Measurements from ENCODE around the gene ALG3.

Gene ALG3

DNA sequence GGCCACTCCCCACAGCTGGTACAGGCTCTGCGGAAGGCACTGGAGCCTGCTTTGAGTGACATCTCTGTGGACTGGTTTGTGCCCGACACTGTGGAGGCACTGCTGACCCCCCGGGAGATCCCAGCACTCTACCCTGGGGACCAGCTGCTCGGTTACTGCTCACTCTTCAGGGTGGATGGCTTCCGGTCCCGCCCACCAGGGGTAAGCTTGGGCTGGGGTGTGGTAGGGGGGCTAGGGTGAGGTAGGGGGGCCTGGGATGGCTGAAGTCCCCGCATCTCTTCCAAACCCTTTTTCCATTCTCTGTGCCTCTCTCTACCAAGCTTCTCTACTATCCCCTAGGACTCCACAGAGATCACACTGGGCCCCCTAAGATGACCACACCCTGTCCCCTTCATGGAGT, 11.6 kb downstream of the ALG3 start:
- Histone ChIP-seq H3K4me3 (ENCODE audit: low read length) (no peak overlapping the region), H4K20me1 (ENCODE audit: insufficient read depth, low read length) (no peaks in the 10 kb centered on the region), H2AFZ (ENCODE audit: low read length) (no peak overlapping the region), H3K27me3 (replicated peaks; ENCODE audit: insufficient read depth, low read length) (peaks cover 33% of the 10 kb centered on the region), H3K79me2 (ENCODE audit: low read length) (no peaks in the 10 kb centered on the region), H3K36me3 (replicated peaks; ENCODE audit: insufficient read depth, low read length) (no peaks in the 10 kb centered on the region), H3K9ac (ENCODE audit: low read length) (no peak overlapping the region), H3K27ac (ENCODE audit: low read length) (no peak overlapping the region), H3K4me1 (ENCODE audit: low read length) (no peaks in the 10 kb centered on the region), H3F3A (ENCODE audit: insufficient read depth, low read length) (no peaks in the 10 kb centered on the region), H3K4me2 (ENCODE audit: low read depth, low read length) (no peak overlapping the region), H3K9me3 (replicated peaks; ENCODE audit: insufficient read depth, low read length) (no peaks in the 10 kb centered on the region), H3K9me2 (replicated peaks; ENCODE audit: insufficient read depth, low read length) (no peaks in the 10 kb centered on the region)
- no peak for DNase-seq
- TF ChIP-seq EZH2 (optimal IDR thresholded peaks at IDR 0.05; ENCODE audit: low read depth, low read length) (no peak), CTCF (IDR thresholded peaks at IDR 0.05; ENCODE audit: low read length) (no peak), EZH2phosphoT487 (IDR thresholded peaks at IDR 0.05; ENCODE audit: low read length) (no peak)

- H3K36me3 ChIP-seq (replicated peaks; ENCODE audit: insufficient read depth, low read length): no peaks in the 10 kb centered on the region
- no peaks in the 10 kb centered on the region for H3K4me1 ChIP-seq (ENCODE audit: low read length)
- no peak for DNase-seq
- no peak overlapping the region for H3K4me3 ChIP-seq (ENCODE audit: low read length)
- no peaks in the 10 kb centered on the region for H3F3A ChIP-seq (ENCODE audit: insufficient read depth, low read length)
- H2AFZ ChIP-seq (ENCODE audit: low read length): no peak overlapping the region
- peaks cover 39% of the 10 kb centered on the region for H3K27me3 ChIP-seq (replicated peaks; ENCODE audit: insufficient read depth, low read length)
- no peak overlapping the region for H3K27ac ChIP-seq (ENCODE audit: low read length)
- no peak for TF ChIP-seq EZH2 (optimal IDR thresholded peaks at IDR 0.05; ENCODE audit: low read depth, low read length)
- H3K9me3 ChIP-seq (replicated peaks; ENCODE audit: insufficient read depth, low read length): no peaks in the 10 kb centered on the region
- no peak overlapping the region for H3K9ac ChIP-seq (ENCODE audit: low read length)
- H3K4me2 ChIP-seq (ENCODE audit: low read depth, low read length): no peak overlapping the region
- no peaks in the 10 kb centered on the region for H4K20me1 ChIP-seq (ENCODE audit: insufficient read depth, low read length)
- no peaks in the 10 kb centered on the region for H3K9me2 ChIP-seq (replicated peaks; ENCODE audit: insufficient read depth, low read length)
- H3K79me2 ChIP-seq (ENCODE audit: low read length): no peaks in the 10 kb centered on the region
Measured at GRCh38 chr3:184236636-184237035, 12.1 kb downstream of the ALG3 start.

GRCh38 chr3:184236033-184236410, 12.7 kb downstream of the ALG3 start:
- H3F3A ChIP-seq (ENCODE audit: insufficient read depth, low read length): no peaks in the 10 kb centered on the region
- H4K20me1 ChIP-seq (ENCODE audit: insufficient read depth, low read length): no peaks in the 10 kb centered on the region
- no peaks in the 10 kb centered on the region for H3K79me2 ChIP-seq (ENCODE audit: low read length)
- no peak overlapping the region for H3K4me2 ChIP-seq (ENCODE audit: low read depth, low read length)
- no peaks in the 10 kb centered on the region for H3K36me3 ChIP-seq (replicated peaks; ENCODE audit: insufficient read depth, low read length)
- no peaks in the 10 kb centered on the region for H3K9me2 ChIP-seq (replicated peaks; ENCODE audit: insufficient read depth, low read length)
- no peak overlapping the region for H3K9ac ChIP-seq (ENCODE audit: low read length)
- peaks cover 45% of the 10 kb centered on the region for H3K27me3 ChIP-seq (replicated peaks; ENCODE audit: insufficient read depth, low read length)
- no peak overlapping the region for H2AFZ ChIP-seq (ENCODE audit: low read length)
- DNase-seq: no peak
- H3K27ac ChIP-seq (ENCODE audit: low read length): no peak overlapping the region
- TF ChIP-seq CTCF (IDR thresholded peaks at IDR 0.05; ENCODE audit: low read length) (no peak), EZH2phosphoT487 (IDR thresholded peaks at IDR 0.05; ENCODE audit: low read length) (no peak), EZH2 (optimal IDR thresholded peaks at IDR 0.05; ENCODE audit: low read depth, low read length) (no peak)
- H3K4me3 ChIP-seq (ENCODE audit: low read length): no peak overlapping the region
- no peaks in the 10 kb centered on the region for H3K4me1 ChIP-seq (ENCODE audit: low read length)
- no peaks in the 10 kb centered on the region for H3K9me3 ChIP-seq (replicated peaks; ENCODE audit: insufficient read depth, low read length)

- Histone ChIP-seq H3K4me3 (ENCODE audit: low read length) (no peak overlapping the region), H3K4me2 (ENCODE audit: low read depth, low read length) (no peak overlapping the region), H3K27me3 (replicated peaks; ENCODE audit: insufficient read depth, low read length) (peaks cover 48% of the 10 kb centered on the region), H3K9me2 (replicated peaks; ENCODE audit: insufficient read depth, low read length) (no peaks in the 10 kb centered on the region), H3K27ac (ENCODE audit: low read length) (no peak overlapping the region), H3K79me2 (ENCODE audit: low read length) (no peaks in the 10 kb centered on the region), H3K9ac (ENCODE audit: low read length) (no peak overlapping the region), H3K36me3 (replicated peaks; ENCODE audit: insufficient read depth, low read length) (no peaks in the 10 kb centered on the region), H3F3A (ENCODE audit: insufficient read depth, low read length) (no peaks in the 10 kb centered on the region), H3K4me1 (ENCODE audit: low read length) (no peaks in the 10 kb centered on the region), H4K20me1 (ENCODE audit: insufficient read depth, low read length) (no peaks in the 10 kb centered on the region), H3K9me3 (replicated peaks; ENCODE audit: insufficient read depth, low read length) (no peaks in the 10 kb centered on the region), H2AFZ (ENCODE audit: low read length) (no peak overlapping the region)
- DNase-seq: no peak
- no peak for TF ChIP-seq CTCF (IDR thresholded peaks at IDR 0.05; ENCODE audit: low read length)
- no peak for TF ChIP-seq EZH2 (optimal IDR thresholded peaks at IDR 0.05; ENCODE audit: low read depth, low read length)
- TF ChIP-seq EZH2phosphoT487 (IDR thresholded peaks at IDR 0.05; ENCODE audit: low read length): no peak
Measured at GRCh38 chr3:184235381-184236032, 13.3 kb downstream of the ALG3 start.

All from MM.1S (cell line).